ENCODE measurements around the gene ANAPC10.
"Not testable (repeated sequence)": the region's sequence is repeated elsewhere in the genome, so short reads cannot be mapped to it uniquely, and the experiment has no call there.

ANAPC10 gene

GRCh38 chr4:145069361-145069760 is 28.6 kb downstream of the ANAPC10 start:
- DNase-seq: no peak

- no peak for DNase-seq
Observed at GRCh38 chr4:145066063-145066501, 31.9 kb downstream of the ANAPC10 start.

- DNase-seq: no peak
Observed at GRCh38 chr4:145061318-145061920, 36.6 kb downstream of the ANAPC10 start.

- DNase-seq: no peak
Observed at GRCh38 chr4:145058256-145058655, 39.7 kb downstream of the ANAPC10 start.

- DNase-seq: no peak
Observed at GRCh38 chr4:145056325-145057130, 41.5 kb downstream of the ANAPC10 start.

GRCh38 chr4:145055533-145056257 is 42.3 kb downstream of the ANAPC10 start:
- no peak for DNase-seq

GRCh38 chr4:145049241-145049640 is 48.8 kb downstream of the ANAPC10 start:
- DNase-seq: no peak

- no peak for DNase-seq
Observed at GRCh38 chr4:145048817-145049216, 49.2 kb downstream of the ANAPC10 start.

- no peak for DNase-seq
Observed at GRCh38 chr4:145047151-145047550, 50.8 kb downstream of the ANAPC10 start.

GRCh38 chr4:145045180-145045579 is 52.8 kb downstream of the ANAPC10 start:
- DNase-seq: no peak

- no peak for DNase-seq
Observed at GRCh38 chr4:145044341-145044740, 53.7 kb downstream of the ANAPC10 start.

GRCh38 chr4:145043306-145043705 is 54.7 kb downstream of the ANAPC10 start:
- no peak for DNase-seq

GRCh38 chr4:145042601-145043285 is 55.3 kb downstream of the ANAPC10 start:
- DNase-seq: no peak

GRCh38 chr4:145041378-145041777 is 56.6 kb downstream of the ANAPC10 start:
- no peak for DNase-seq

GRCh38 chr4:145035494-145036136 is 62.4 kb downstream of the ANAPC10 start:
- no peak for DNase-seq

GRCh38 chr4:145034727-145035211 is 63.2 kb downstream of the ANAPC10 start:
- no peak for DNase-seq

- no peak for DNase-seq
Observed at GRCh38 chr4:145019346-145019745, 78.7 kb downstream of the ANAPC10 start.

GRCh38 chr4:145014365-145014764 is 83.6 kb downstream of the ANAPC10 start:
- DNase-seq: no peak

GRCh38 chr4:145012841-145013240 is 85.2 kb downstream of the ANAPC10 start:
- no peak for DNase-seq

GRCh38 chr4:145011636-145012035 is 86.4 kb downstream of the ANAPC10 start:
- no peak for DNase-seq

- not testable (repeated sequence) for DNase-seq
Observed at GRCh38 chr4:145010315-145010714, 87.7 kb downstream of the ANAPC10 start.

GRCh38 chr4:145003675-145004074 is 94.3 kb downstream of the ANAPC10 start:
- DNase-seq: no peak
